A673 (cell line): ENCODE measurements around the gene CSF3. TPM values are rescaled to one million over a fixed set of nuclear protein-coding genes. Genes with fewer than 3 reads are reported as not detected.

Source experiments
- BruUV-seq: library from RNA; stranded (reverse); fragments of 400-500 nt; replicated peaks from 2 replicates; lab custom pipeline; 2021; lab: Mats Ljungman, UMichigan
- CTCF ChIA-PET: fragments of 300-600 bp; sonication (Branson Sonifier 250); formaldehyde crosslinking; loops from one replicate; lab custom pipeline; 2022; ENCODE audit warnings: antibody characterized with exemption; lab: Charles Lee
- POLR2A ChIA-PET: fragments of 300-600 bp; sonication (Branson Sonifier 250); formaldehyde crosslinking; loops from one replicate; lab custom pipeline; 2022; ENCODE audit warnings: antibody characterized with exemption; ENCODE audit not compliant: low non-redundant PET; lab: Charles Lee
- DNase-seq: peaks from one replicate; pipeline ENCODE4 v3.0.0-alpha.2; 2015; ENCODE audit warnings: low spot score
- H3K27ac ChIP-seq: fragments of 200-600 bp; sonication (generic); 2 replicates; pipeline ENCODE4 v1.5.1; 2016; ENCODE audit warnings: mixed run types, low read depth, mild to moderate bottlenecking, mixed read lengths, antibody characterized with exemption, low read length; ENCODE audit not compliant: poor library complexity, severe bottlenecking
- H3K27me3 ChIP-seq: fragments of 200-600 bp; sonication (generic); replicated peaks from 2 replicates; pipeline ENCODE4 v1.6.1; 2017; ENCODE audit warnings: mixed run types, low read depth, mild to moderate bottlenecking, mixed read lengths, antibody characterized with exemption, low read length; ENCODE audit not compliant: insufficient read depth, poor library complexity
- H3K36me3 ChIP-seq: fragments of 200-600 bp; sonication (generic); 2 replicates; pipeline ENCODE4 v1.6.1; 2016; ENCODE audit warnings: mixed run types, mild to moderate bottlenecking, mixed read lengths, antibody characterized with exemption, low read length; ENCODE audit not compliant: insufficient read depth, poor library complexity, severe bottlenecking
- H3K4me1 ChIP-seq: fragments of 200-600 bp; sonication (generic); 2 replicates; pipeline ENCODE4 v1.6.1; 2017; ENCODE audit warnings: mixed run types, mild to moderate bottlenecking, mixed read lengths, antibody characterized with exemption, low read length; ENCODE audit not compliant: insufficient read depth, poor library complexity, severe bottlenecking
- H3K4me3 ChIP-seq: fragments of 200-600 bp; sonication (generic); 2 replicates; pipeline ENCODE4 v1.5.1; 2016; ENCODE audit warnings: low read depth, mixed run types, mild to moderate bottlenecking, mixed read lengths, low read length; ENCODE audit not compliant: poor library complexity, severe bottlenecking
- H3K9me3 ChIP-seq: fragments of 200-600 bp; sonication (generic); 2 replicates; pipeline ENCODE4 v1.6.1; 2016; ENCODE audit warnings: mixed run types, low read depth, mild to moderate bottlenecking, mixed read lengths, antibody characterized with exemption, low read length; ENCODE audit not compliant: poor library complexity, severe bottlenecking
- EZH2 ChIP-seq: fragments of 200-600 bp; sonication (generic); IDR thresholded peaks from 2 replicates; pipeline ENCODE4 v1.6.1; 2017; ENCODE audit warnings: borderline replicate concordance, low read depth, mild to moderate bottlenecking, mixed read lengths, antibody characterized with exemption, low read length; ENCODE audit not compliant: poor library complexity, severe bottlenecking
- intact Hi-C: fragments of 100-400 bp; cut with micrococcal nuclease; formaldehyde crosslinking; loops from one replicate; pipeline ENCODE4 v1.10.0; 2022; ENCODE audit not compliant: unreplicated experiment
- total RNA-seq: library from RNA; stranded (reverse); gene quantifications from 2 replicates; pipeline ENCODE4 v1.2.3, GENCODE V29; 2021
- TF ChIP-seq, protein P1 (sequence below): fragments of 300-800, 200-600 bp; sonication (generic); conservative IDR thresholded peaks from 2 replicates; pipeline ENCODE4 v1.5.1; 2017; ENCODE audit warnings: low read depth, mild to moderate bottlenecking, antibody characterized with exemption, low read length, moderate library complexity, mixed read lengths

CSF3 gene
- total RNA-seq, 1 experiment from 2014 or later: not detected

- POLR2A ChIA-PET: no interaction called here
Observed at GRCh38 chr17:40058865-40059264, 43.6 kb downstream of the CSF3 start.

DNA sequence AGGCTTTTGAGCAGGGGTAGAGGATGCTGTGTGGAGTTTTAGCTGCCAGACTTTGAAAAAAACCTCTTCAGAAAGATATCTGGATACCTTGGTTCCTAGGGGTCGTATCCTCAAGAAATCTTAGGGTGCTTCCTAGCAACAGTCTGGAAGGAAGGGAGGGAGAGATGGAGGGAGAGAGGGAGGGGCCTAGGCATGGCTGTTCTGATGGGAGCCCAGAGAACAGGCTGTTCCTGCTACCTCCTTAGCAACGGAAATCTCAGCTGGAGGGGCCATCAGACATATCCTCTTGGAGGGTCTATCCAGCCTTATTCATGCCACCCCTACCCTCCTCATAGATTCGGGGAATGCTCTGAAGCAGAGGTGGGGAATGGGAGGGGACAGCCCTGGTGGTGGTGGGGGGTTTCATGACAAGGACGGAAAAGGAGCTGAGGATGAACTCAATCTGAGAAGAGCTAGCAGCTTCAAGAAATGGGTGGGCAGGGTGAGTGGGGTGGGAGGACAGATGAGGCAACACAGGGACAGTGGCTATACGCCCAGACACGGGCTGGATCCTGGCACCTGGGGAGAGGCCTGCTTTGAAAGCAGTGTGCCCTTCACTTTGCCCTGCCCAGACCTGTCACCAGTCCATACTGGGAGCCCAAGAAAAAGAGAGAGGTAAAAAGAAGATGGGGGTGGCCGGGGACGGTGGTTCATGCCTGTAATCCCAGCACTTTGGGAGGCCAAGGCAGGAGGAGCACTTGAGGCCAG is 44.7 kb downstream of the CSF3 start:
- ChIA-PET CTCF (no interaction called here), POLR2A (no interaction called here)
- Histone ChIP-seq H3K4me1 (peaks cover 9% of the 10 kb centered on the region), H3K27me3 (no peaks in the 10 kb centered on the region), H3K4me3 (no peak overlapping the region), H3K27ac (no peak overlapping the region), H3K36me3 (no peaks in the 10 kb centered on the region), H3K9me3 (no peaks in the 10 kb centered on the region)
- TF ChIP-seq, protein P1, sequence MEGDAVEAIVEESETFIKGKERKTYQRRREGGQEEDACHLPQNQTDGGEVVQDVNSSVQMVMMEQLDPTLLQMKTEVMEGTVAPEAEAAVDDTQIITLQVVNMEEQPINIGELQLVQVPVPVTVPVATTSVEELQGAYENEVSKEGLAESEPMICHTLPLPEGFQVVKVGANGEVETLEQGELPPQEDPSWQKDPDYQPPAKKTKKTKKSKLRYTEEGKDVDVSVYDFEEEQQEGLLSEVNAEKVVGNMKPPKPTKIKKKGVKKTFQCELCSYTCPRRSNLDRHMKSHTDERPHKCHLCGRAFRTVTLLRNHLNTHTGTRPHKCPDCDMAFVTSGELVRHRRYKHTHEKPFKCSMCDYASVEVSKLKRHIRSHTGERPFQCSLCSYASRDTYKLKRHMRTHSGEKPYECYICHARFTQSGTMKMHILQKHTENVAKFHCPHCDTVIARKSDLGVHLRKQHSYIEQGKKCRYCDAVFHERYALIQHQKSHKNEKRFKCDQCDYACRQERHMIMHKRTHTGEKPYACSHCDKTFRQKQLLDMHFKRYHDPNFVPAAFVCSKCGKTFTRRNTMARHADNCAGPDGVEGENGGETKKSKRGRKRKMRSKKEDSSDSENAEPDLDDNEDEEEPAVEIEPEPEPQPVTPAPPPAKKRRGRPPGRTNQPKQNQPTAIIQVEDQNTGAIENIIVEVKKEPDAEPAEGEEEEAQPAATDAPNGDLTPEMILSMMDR: no peak
- no peak for TF ChIP-seq EZH2
- intact Hi-C loops: no loop called here
- no TSS peak for BruUV-seq
- DNase-seq: no peak

More at GRCh38 chr17:40058865-40059264, 43.6 kb downstream of the CSF3 start:
- no peak for DNase-seq
- Histone ChIP-seq H3K36me3 (no peaks in the 10 kb centered on the region), H3K27ac (no peak overlapping the region), H3K4me3 (no peak overlapping the region), H3K27me3 (no peaks in the 10 kb centered on the region), H3K9me3 (no peaks in the 10 kb centered on the region), H3K4me1 (peaks cover 3% of the 10 kb centered on the region)
- no TSS peak for BruUV-seq
- intact Hi-C loops: no loop called here
- CTCF ChIA-PET: interaction anchor here (0.5 kb wide), 1 partner anchor 258 kb away, joined by 3 read pairs; no protein-coding TSS in a partner anchor
- TF ChIP-seq EZH2: no peak

DNA sequence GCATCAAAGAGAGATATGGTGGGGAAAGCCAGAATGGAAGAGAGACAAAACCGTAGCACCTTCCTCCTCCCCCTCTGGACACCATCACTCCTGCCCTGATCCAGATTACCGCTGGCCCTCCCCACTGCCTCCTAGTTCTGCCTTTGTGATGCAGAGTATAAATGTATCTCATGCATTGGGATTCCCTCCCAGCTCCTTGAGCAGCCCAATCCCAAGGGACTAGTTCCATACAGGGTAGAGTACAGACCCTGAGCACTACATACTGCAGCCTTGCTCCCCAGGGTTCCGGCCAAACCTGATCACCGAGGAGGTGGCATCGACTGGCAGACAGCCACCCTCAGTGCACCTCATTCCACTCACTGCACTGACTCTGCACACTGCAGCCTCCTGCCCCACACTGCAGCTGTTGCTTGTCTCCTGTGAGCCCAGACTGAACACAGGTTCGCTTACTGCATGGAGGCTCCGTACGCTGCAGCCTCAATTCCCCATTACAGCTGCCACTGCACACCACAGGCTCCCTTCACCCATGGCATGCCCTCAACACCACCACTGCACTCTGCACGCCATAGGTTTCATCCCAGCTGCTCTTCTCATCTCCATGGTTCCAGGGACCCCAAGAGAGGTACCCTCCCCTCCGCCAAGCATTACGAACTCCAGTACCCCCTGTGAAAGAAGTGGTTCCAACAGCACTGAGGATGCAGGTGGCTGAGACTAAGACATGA is 45.8 kb downstream of the CSF3 start:
- POLR2A ChIA-PET: no interaction called here

More for the DNA sequence above, 45.8 kb downstream of the CSF3 start:
- no peak for DNase-seq
- BruUV-seq: no TSS peak
- no peak overlapping the region for H3K27ac ChIP-seq
- no peaks in the 10 kb centered on the region for H3K9me3 ChIP-seq
- H3K36me3 ChIP-seq: no peaks in the 10 kb centered on the region
- H3K4me3 ChIP-seq: no peak overlapping the region
- H3K27me3 ChIP-seq: no peaks in the 10 kb centered on the region
- CTCF ChIA-PET: no interaction called here
- intact Hi-C loops: no loop called here
- peaks cover 9% of the 10 kb centered on the region for H3K4me1 ChIP-seq
- no peak for TF ChIP-seq EZH2
- TF ChIP-seq, protein P1: no peak
